SJCRH30 (cell line): ENCODE measurements around the gene CFAP57. TPM values are rescaled to one million over a fixed set of nuclear protein-coding genes. Genes with fewer than 3 reads are reported as not detected.
A peak's percentile ranks its signal among the peaks of the same experiment; 100 is the strongest.
"Not testable (repeated sequence)": the region's sequence is repeated elsewhere in the genome, so short reads cannot be mapped to it uniquely, and the experiment has no call there.

ENCODE experiments used
- DNase-seq, 2 experiments: peaks; one replicate each; pipeline ENCODE4 v3.0.0-alpha.2; 2015 to 2020
- H3K27ac ChIP-seq: fragments of 250-450 bp; sonication (Bioruptor Pico); 2 replicates; pipeline ENCODE4 v1.5.1; 2020; ENCODE audit warnings: mild to moderate bottlenecking, moderate library complexity
- H3K27me3 ChIP-seq: fragments of 250-450 bp; sonication (Bioruptor Pico); 2 replicates; pipeline ENCODE4 v1.5.1; 2020; ENCODE audit warnings: mild to moderate bottlenecking, moderate library complexity
- H3K36me3 ChIP-seq: fragments of 250-450 bp; sonication (Bioruptor Pico); 2 replicates; pipeline ENCODE4 v1.5.1; 2020; ENCODE audit warnings: mild to moderate bottlenecking, moderate library complexity
- H3K4me1 ChIP-seq: fragments of 250-450 bp; sonication (Bioruptor Pico); 2 replicates; pipeline ENCODE4 v1.5.1; 2020; ENCODE audit warnings: mild to moderate bottlenecking, moderate library complexity
- H3K4me3 ChIP-seq: fragments of 250-450 bp; sonication (Bioruptor Pico); 2 replicates; pipeline ENCODE4 v1.5.1; 2020; ENCODE audit warnings: mild to moderate bottlenecking, moderate library complexity
- H3K9me3 ChIP-seq: fragments of 250-450 bp; sonication (Bioruptor Pico); replicated peaks from 2 replicates; pipeline ENCODE4 v1.5.1; 2020; ENCODE audit warnings: mild to moderate bottlenecking, moderate library complexity
- total RNA-seq: library from RNA; depleted of rRNA; stranded (reverse); fragments of >200 nt; shearing (Covaris generic); gene quantifications from 2 replicates; pipeline ENCODE4 v1.2.3, GENCODE V29; 2014

Gene CFAP57
- total RNA-seq, 1 experiment from 2014 or later = 0.04 TPM

- Histone ChIP-seq H3K36me3 (no peaks in the 10 kb centered on the region; the same call in 1 of the 2 replicates), H3K27ac (no peak overlapping the region), H3K9me3 (peaks cover 7% of the 10 kb centered on the region), H3K4me1 (no peaks in the 10 kb centered on the region), H3K4me3 (no peak overlapping the region), H3K27me3 (no peaks in the 10 kb centered on the region; the same call in 1 of the 2 replicates)
- DNase-seq = no peak
Observed at GRCh38 chr1:43199093-43199726, 27.1 kb downstream of the CFAP57 start.

DNA sequence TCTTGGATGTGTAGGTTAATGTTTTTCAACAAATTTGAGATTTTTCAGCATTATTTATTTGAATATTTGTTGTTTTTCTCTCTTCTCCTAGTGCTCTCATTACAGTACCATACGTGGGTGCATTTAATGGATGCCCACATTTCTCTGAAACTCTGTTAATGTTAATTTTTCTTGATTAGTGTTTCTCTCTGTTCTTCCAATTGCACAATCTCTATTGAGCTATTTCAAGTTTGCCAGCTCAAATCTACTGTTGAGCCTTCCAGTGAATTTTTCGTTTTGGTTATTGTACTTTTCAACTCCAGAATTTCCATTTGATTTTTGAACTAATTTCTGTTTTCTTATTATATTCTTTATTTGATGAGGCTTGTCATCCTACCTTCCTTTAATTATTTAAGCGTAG lies 31.7 kb downstream of the CFAP57 start:
- no peak for DNase-seq
- Histone ChIP-seq H3K27me3 (no peaks in the 10 kb centered on the region; the same call in 1 of the 2 replicates), H3K4me1 (peaks cover 26% of the 10 kb centered on the region), H3K4me3 (no peak overlapping the region), H3K27ac (no peak overlapping the region), H3K9me3 (peaks cover 3% of the 10 kb centered on the region), H3K36me3 (no peaks in the 10 kb centered on the region)

- Histone ChIP-seq H3K4me1 (peaks cover 26% of the 10 kb centered on the region), H3K9me3 (peaks cover 3% of the 10 kb centered on the region), H3K36me3 (no peaks in the 10 kb centered on the region), H3K4me3 (no peak overlapping the region), H3K27me3 (no peaks in the 10 kb centered on the region), H3K27ac (no peak overlapping the region)
- no peak for DNase-seq
Observed at GRCh38 chr1:43204394-43204793, 32.3 kb downstream of the CFAP57 start.

GRCh38 chr1:43205671-43206070 lies 33.5 kb downstream of the CFAP57 start:
- H3K4me3 ChIP-seq = no peak overlapping the region
- no peaks in the 10 kb centered on the region for H3K36me3 ChIP-seq
- H3K27me3 ChIP-seq = no peaks in the 10 kb centered on the region
- H3K4me1 ChIP-seq = peaks cover 26% of the 10 kb centered on the region
- peak overlapping the region; percentile 82; the same call in 1 of the 2 replicates for H3K27ac ChIP-seq
- H3K9me3 ChIP-seq = peaks cover 3% of the 10 kb centered on the region
- DNase-seq = no peak

DNA sequence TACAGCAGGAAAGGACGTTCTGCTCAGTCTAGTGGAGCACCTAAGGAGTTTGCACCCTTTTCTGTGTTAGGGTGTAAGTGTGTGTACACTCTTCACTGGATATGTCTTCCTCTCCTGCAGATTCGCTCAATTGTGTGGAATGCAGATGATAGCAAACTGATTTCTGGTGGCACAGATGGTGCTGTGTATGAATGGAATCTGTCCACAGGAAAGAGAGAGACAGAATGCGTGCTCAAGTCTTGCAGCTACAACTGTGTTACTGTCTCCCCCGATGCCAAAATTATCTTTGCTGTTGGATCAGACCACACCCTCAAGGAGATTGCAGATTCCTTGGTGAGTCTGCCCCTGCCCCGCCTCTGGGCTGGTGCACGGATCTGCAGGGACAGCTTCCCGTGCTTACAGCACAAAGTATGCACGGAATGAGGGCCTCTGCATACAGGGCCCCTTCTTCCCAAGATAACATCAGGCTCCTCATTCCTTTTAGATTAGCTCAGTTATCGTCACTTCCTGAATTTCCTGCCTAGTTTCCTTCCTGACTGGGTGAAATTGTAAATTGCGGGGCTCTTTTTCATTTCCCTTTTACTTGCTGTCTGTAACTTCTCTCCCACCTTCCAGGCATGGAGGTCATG lies 34.6 kb downstream of the CFAP57 start:
- Histone ChIP-seq H3K4me1 (peaks cover 26% of the 10 kb centered on the region), H3K27ac (peak overlapping the region; percentile 82), H3K27me3 (no peaks in the 10 kb centered on the region), H3K36me3 (no peaks in the 10 kb centered on the region), H3K9me3 (peaks cover 3% of the 10 kb centered on the region; the same call in 1 of the 2 replicates), H3K4me3 (peak overlapping the region; percentile 22)
- DNase-seq = peak; percentile 73 to 86

DNA sequence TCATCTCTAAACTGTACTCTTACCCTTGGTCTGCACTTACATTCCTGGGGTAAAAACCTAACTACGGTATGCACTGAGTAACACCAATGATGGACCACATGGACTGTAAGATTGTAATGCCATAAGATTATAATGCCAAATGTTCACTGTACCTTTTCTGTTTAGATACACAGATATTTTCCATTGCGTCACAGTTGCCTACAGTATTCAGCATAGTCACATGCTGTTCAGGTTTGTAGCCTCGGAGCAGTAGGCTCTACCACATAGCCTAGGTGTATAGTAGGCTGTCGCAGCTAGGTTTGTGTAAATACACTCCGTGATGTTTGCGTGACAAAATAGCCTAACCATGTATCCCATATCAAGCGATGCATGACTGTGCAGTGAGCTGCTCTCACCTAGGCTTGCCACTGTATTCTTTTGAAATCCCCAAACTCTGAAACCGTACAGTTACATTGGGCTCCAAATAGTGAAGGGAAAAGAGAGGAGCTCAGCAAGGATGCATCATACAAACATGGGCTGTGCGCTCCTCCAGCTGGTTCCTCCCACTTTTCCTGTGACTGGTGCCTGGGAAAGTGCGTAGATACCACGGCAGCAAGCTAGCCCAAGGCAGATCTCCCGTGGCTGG lies 35.2 kb downstream of the CFAP57 start:
- Histone ChIP-seq H3K27ac (peak overlapping the region; percentile 82), H3K27me3 (no peaks in the 10 kb centered on the region), H3K4me3 (peak overlapping the region; percentile 22), H3K4me1 (peaks cover 26% of the 10 kb centered on the region), H3K9me3 (peaks cover 3% of the 10 kb centered on the region; the same call in 1 of the 2 replicates), H3K36me3 (no peaks in the 10 kb centered on the region)
- DNase-seq = no peak

GRCh38 chr1:43208277-43208676 lies 36.1 kb downstream of the CFAP57 start:
- not testable (repeated sequence) for H3K4me3 ChIP-seq, H3K27me3 ChIP-seq, DNase-seq, H3K9me3 ChIP-seq, H3K27ac ChIP-seq, H3K36me3 ChIP-seq
- H3K4me1 ChIP-seq = peaks cover 26% of the 10 kb centered on the region

- DNase-seq = no peak
- H3K9me3 ChIP-seq = 0 out of 2 replicates have a peak, but pooled peaks cover 2% of the 10 kb centered on the region
- no peaks in the 10 kb centered on the region; the same call in 1 of the 2 replicates for H3K4me1 ChIP-seq
- no peaks in the 10 kb centered on the region for H3K36me3 ChIP-seq
- H3K4me3 ChIP-seq = no peak overlapping the region
- H3K27ac ChIP-seq = no peak overlapping the region
- peaks cover 6% of the 10 kb centered on the region; the same call in 1 of the 2 replicates for H3K27me3 ChIP-seq
Observed at GRCh38 chr1:43214501-43215444, 42.6 kb downstream of the CFAP57 start.

DNA sequence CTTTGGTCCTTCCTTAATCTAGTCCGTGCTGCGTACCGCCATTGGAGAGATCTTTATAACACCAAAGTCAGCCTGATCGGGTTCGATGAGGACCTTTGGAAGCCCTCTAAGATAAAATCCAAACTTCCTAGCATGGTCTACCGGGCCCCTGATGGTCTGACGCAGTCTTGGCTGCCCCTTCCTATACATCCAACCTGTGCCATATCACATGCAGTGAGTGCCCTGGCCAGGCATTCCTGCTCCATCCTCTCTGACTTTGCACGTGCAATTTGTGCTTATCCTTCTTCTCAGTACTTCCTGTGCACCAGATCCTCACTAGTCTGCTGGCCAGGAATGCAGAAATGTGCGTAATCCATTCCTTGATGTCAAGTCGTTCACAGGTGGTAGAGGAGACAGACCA lies 45.6 kb downstream of the CFAP57 start:
- peaks cover 6% of the 10 kb centered on the region; the same call in 1 of the 2 replicates for H3K27me3 ChIP-seq
- DNase-seq = no peak
- H3K4me3 ChIP-seq = no peak overlapping the region
- no peaks in the 10 kb centered on the region for H3K36me3 ChIP-seq
- H3K27ac ChIP-seq = no peak overlapping the region
- H3K9me3 ChIP-seq = 0 out of 2 replicates have a peak, but pooled peaks cover 2% of the 10 kb centered on the region
- no peaks in the 10 kb centered on the region for H3K4me1 ChIP-seq

GRCh38 chr1:43220905-43221778 lies 49.0 kb downstream of the CFAP57 start:
- H3K27me3 ChIP-seq = no peaks in the 10 kb centered on the region; the same call in 1 of the 2 replicates
- no peak overlapping the region for H3K27ac ChIP-seq
- H3K4me1 ChIP-seq = no peaks in the 10 kb centered on the region
- H3K9me3 ChIP-seq = no peaks in the 10 kb centered on the region
- DNase-seq = no peak
- H3K4me3 ChIP-seq = no peak overlapping the region
- no peaks in the 10 kb centered on the region for H3K36me3 ChIP-seq

DNA sequence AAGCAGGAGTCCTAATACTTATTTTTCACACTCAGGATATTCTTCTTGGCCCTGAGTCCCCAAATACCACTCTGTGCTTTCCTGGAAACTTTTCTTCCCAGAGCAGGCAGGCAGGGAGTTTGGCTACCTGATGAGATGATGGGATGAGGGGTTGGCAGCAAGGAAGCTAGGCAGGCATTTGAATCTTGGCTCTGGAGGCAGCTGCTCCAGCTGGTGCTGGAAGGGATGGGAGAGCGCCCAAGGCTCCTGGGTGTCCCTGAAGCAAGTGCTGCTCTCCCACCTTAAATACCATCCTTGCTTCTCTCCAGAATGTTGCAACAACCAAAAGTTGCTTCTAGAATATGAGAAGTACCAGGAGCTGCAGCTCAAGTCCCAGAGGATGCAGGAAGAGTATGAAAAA lies 49.7 kb downstream of the CFAP57 start:
- H3K27me3 ChIP-seq = no peaks in the 10 kb centered on the region; the same call in 1 of the 2 replicates
- H3K36me3 ChIP-seq = no peaks in the 10 kb centered on the region
- no peak for DNase-seq
- no peak overlapping the region for H3K27ac ChIP-seq
- H3K4me3 ChIP-seq = no peak overlapping the region
- no peaks in the 10 kb centered on the region for H3K9me3 ChIP-seq
- no peaks in the 10 kb centered on the region for H3K4me1 ChIP-seq

DNA sequence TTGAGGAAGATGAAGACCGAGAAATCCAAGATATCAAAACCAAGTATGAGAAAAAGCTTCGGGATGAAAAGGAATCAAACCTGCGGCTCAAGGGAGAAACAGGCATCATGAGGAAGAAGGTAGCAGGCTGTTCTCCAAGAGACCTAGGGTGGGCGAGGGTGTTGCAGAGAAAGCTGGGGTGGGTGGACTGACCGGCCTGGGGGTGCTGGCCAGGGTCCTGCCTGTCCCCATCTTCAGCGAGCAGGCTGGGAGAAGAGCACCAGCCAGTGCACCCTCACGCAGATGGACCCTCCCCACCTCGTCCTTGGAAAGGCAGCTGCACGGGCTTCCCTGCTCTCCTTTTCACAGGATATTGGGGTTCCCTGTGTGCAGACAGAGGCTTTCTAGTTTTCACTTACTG lies 50.7 kb downstream of the CFAP57 start:
- DNase-seq = no peak
- Histone ChIP-seq H3K4me1 (no peaks in the 10 kb centered on the region), H3K36me3 (no peaks in the 10 kb centered on the region), H3K9me3 (no peaks in the 10 kb centered on the region), H3K27me3 (no peaks in the 10 kb centered on the region; the same call in 1 of the 2 replicates), H3K27ac (no peak overlapping the region), H3K4me3 (no peak overlapping the region)

GRCh38 chr1:43225168-43225567 lies 53.0 kb downstream of the CFAP57 start:
- H3K9me3 ChIP-seq = no peaks in the 10 kb centered on the region
- no peaks in the 10 kb centered on the region for H3K36me3 ChIP-seq
- H3K27ac ChIP-seq = no peak overlapping the region
- H3K4me3 ChIP-seq = no peak overlapping the region
- peak in 1 of 2 experiments; percentile 22 for DNase-seq
- H3K4me1 ChIP-seq = no peaks in the 10 kb centered on the region
- no peaks in the 10 kb centered on the region for H3K27me3 ChIP-seq
